HG02759 (cell line): ENCODE results near the gene SRXN1.
"Not testable (repeated sequence)": the region's sequence is repeated elsewhere in the genome, so short reads cannot be mapped to it uniquely, and the experiment has no call there.

Experiments
- ATAC-seq: cut with Tn5 transposase; IDR thresholded peaks from one replicate; pipeline ENCODE4 v1.9.1; 2021; ENCODE audit warnings: mild to moderate bottlenecking, moderate library complexity; ENCODE audit not compliant: unreplicated experiment

SRXN1 gene

DNA sequence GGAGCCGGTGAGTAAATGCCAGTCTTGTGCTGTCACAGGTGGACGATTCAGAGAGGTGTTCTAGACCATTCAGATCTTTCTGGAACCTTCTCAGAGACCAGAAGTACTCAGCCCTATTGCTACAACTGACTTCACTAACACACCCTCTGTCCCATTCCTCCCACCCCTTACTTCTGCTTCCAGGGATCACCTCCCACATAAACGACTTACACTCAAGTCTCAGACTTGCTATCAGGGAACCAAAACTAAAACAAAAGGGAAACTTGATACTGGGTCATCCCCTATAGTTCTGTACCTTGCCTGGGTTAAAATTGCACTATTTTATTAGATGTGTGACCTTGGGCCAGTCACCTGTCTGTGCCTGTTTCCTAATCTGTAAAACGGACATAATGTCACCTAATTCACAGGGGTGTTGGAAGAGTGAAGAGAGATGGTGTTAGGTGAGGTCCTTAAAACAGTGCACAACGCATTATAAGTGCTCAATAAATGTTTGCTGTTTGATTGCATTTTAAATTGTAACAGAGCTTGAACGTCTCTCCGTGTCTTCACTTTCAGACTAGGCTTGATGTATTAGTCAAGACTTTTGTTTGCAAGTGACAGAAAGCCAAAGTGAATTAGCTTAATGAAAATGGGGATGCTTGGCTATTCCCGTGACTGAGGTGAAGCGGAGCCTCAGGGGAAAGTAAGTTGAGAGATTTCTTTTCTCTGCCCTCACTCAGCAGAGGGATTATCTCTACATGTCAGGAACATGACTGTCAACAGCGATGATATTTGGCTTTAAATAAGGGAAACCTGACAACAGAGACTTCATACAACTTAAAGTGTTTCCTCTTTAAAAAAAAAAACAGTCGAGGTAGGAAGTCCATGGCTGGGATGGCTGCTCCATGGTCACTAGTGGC lies 3.0 kb upstream of the SRXN1 start:
- no peak for ATAC-seq

DNA sequence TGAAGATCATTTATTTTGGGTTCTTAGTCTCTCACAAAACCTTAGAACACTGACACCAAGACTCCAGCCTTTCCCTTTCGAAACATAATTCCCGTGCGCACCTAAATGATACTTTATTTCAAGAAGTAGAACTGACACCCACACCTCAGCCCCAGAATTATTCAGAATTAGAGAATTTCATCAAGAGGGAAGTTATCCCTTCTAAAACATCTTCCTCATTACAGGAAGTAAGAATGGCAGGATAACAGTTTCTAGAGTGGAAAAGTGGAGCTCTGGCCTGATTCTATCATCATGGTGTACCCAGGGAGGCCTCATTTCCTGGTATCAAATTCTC lies 1.4 kb upstream of the SRXN1 start:
- ATAC-seq: no peak

DNA sequence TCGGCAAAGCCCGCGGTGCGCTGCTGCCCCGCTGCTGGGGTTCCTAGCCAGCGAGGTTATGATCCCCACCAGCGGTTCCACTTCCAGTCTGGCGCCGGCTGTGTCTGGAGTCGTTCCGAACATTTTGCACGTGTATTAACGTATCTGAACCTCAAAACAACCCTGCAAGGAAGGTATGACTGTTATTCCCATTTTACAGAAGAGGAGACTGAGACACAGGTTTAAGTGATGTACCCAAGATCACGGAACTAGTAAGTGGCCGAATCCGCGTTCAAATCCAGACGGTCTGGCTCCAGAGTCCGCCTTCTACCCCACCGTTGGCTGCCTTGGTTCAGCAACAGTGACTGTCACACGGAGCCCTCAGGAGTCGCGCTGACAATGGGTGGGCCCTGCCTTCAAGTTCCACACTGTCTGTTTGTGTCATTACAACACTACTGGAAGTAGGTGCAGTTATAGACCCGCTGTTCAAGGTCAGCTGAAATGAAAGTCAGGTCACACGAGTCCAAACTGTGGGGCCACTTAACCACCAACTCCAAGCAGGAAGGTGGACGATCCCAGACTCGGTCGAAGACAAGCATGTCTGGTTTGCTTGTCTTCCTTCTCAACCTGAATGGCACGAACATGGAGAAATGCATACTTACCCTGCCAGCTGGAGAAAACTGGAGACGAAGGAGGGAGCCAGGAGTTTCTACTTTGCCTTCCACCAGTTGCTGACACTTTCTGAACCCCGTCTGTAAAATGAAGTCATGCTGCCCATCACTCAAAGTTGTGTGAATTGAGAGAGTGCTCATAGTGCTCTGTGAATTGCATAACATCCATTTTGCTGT lies 803 bp upstream of the SRXN1 start:
- ATAC-seq: no peak

DNA sequence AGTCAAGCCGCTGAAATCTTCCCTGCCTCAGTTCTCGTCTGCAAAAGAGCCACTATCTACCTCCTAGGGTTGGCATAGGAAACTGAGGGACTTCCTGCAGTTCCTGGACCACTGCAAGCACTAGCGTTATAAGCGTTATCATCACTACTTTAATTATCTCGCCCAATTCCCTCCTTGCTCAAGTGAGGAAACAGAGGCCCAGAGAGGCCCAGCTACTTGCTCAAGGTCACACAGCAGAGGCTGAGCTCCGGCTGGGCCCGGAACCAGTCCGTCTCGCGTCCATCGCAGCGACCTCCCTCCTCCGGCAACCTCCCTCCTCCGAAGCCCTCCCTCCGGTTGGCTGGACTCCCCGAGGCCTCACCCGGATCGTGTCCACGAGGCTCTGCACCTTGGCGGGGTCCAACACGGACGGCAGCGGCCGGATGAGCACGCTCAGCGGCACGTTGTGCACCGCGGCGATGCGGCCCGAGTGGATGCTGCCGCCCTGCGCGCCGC lies 338 bp downstream of the SRXN1 start:
- no peak for ATAC-seq

DNA sequence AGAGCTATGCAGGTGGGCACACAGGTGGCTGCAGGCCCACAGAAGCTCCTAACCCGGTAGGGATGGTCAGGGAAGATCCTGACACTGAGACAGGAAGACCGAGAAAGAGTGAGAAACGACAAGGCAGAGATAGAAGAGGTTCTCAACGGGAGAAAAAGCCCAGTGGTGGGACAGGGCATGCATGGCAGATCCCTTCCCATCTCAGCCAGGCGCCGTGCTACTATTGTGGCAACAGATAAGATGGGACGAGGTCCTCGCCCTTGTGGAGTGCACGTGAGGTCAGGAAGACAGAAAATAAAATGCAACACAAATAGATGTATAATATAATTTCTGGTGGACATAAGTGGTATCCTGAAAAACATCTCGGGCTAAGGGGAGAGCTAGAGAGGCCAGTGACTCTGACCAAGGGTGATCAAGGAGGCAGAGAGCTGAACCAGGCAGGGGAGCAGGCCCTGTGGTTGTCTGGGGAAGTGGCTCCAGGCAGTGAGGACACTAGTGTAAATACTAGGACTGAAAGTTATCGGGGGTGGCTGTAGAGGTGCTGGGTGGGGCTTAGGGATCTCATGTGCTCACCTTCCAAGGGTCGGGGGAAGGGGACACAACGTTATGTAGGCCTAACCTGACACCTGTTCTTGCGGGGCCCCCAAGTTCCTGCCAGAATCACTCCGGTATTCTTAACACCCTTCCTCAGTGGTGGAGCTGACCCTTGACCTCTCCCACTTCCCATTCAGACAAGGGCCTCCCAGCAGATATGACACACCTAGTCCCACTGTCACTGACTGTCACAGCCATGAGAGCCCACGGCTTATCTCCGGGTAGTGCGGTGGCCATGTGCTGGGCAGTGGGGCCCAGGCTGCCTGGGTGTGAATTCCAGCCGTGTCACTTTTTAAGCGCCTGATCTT lies 1.0 kb downstream of the SRXN1 start:
- no peak for ATAC-seq

DNA sequence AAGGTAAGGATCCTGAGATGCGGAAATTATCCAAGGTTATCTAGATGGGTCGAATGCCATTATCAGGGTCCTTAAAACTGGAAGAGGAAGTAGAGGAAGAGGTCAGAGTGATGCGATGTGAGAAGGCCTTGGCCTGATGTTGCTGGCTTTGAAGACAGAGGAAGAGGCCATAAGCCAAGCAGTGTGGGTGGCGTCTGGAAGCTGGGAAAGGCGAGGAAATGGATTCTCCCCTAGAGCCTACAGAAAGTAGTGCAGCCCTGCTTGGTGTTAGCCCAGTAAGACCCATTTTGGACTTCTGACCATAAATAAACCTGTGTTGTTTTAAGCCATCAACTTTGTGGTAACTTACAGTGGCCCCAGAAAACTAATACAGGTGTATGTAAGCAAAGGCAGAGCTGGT lies 2.0 kb downstream of the SRXN1 start:
- no peak for ATAC-seq

DNA sequence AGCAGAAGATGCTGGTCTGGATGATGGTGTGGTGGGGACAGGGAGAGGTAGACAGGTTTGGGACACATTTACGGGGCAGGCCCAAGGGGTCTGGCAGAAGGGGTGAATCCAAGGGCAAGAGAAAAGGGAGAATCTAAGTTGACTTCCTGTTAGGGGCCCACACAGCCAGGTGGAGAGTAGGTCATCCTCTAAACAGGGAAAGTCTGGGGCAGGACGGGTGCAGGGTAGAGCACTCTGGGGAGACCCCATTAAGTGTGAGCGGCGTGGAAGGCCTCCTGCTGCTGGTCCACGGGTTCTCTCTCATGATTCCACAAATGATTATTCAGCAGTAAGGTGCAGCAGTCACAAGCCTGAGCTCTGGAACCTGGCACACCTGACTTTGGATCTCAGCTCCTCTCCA lies 2.7 kb downstream of the SRXN1 start:
- no peak for ATAC-seq

DNA sequence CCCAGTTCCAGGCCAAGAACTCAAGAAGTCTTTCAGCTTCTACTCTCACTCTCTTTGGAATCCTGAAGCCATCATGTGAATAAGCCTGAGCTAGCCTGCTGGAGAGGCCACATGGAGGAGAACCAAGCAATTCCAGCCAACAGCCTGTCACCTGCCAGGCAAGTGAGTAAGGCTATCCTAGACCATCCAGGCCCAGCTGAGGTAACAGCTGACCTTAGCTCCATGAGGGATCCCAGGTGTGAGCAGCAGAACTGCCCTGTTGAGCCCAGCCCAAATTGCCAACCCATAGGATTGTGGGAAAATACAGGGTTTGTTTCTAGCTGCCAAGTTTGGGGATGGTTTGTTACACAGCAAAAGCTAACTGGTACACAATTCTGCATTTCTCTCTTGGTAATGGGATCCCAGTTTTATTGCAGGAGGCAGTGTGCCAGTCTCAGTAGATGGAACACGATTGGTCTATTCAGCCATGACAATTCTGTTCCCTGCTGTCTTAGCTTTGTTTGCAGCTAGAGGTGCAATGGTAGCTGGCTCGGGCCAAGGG lies 5.5 kb downstream of the SRXN1 start:
- ATAC-seq: no peak

DNA sequence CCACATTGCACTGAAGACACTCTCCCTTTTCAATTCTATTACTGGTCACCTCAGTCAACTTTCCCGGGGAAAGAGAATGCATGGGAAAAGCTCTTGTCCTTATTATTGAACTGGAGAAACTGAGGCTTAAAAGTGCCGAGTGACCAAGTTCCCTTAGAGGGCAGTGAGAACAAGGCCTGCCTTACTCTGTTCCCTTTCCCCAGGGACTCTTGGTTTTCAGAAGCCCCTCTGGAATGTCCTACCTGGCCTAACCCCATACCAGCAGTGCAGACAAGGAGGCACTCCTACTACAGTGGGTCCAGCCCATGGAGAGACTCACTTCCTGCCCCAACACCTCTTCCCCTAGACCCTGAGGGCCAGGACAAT lies 6.1 kb downstream of the SRXN1 start:
- no peak for ATAC-seq

DNA sequence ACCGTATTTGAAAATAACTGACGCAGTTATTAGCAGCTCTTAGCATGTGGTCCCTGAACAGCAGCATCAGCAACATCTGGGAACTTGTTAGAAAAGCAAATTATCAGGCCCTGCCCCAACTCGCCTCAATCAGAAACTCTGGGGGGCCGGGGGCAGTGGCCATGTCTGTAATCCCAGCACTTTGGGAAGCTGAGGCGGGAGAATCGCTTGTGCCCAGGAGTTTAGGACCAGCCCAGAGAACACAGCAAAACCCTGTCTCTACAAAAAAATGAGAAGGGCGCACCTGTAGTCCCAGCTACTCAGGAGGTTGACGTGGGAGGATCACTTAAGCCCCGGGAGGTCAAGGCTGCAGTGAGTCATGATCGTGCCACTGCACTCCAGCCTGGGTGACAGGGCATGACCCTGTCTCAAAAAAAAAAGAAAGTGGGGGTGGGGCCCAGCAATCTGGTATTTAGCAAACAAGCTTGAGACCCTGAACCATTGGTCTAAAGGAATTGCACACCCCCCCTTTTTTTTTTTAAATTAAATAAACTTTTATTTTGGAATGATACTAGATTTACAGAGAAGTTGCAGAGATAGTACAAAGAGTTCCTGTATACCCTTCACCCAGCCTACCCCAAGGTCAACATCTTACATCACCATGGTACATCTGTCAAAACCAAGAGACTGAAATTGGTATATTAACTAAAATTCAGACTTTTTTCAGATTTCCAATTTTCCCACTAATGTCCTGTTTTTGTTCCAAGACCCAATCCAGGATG lies 6.7 kb downstream of the SRXN1 start:
- no peak for ATAC-seq

DNA sequence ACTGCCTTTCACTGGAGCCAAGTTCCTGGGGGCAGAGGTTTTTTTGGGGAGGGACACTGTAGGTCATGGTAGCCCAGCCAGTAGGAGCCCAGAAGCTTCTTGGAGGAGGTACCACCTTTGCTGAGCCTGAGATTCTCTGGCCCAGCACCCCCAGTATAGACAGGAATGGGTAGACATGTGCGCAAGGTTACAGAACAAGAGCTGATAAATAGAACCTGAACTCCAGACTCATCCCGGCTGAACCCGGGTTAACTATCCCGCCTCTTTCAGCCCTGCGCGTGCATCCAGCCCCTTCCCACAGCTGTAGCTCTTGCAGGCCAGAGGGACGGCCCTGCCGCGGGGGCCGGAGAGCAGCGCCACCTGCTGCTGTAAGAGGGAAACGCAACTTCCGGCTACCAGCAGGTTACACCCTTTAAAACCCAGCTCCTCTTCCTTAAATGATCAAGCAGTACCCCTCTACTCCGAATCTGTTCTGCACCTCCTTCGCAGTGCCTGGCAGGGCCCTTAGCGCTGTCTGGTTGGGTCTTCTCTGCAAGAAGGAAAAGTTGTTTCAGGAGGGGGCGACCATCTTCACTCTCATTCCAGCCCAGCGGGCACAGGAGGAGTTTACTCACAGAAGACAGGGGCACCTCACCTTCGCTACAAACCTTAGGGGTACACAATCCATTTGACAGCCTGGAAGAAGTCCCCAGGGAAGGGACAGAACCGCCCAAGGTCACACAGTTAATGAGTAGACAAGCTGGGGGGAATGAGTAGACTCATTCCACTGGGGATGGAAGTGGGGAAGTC lies 7.5 kb downstream of the SRXN1 start:
- no peak for ATAC-seq

DNA sequence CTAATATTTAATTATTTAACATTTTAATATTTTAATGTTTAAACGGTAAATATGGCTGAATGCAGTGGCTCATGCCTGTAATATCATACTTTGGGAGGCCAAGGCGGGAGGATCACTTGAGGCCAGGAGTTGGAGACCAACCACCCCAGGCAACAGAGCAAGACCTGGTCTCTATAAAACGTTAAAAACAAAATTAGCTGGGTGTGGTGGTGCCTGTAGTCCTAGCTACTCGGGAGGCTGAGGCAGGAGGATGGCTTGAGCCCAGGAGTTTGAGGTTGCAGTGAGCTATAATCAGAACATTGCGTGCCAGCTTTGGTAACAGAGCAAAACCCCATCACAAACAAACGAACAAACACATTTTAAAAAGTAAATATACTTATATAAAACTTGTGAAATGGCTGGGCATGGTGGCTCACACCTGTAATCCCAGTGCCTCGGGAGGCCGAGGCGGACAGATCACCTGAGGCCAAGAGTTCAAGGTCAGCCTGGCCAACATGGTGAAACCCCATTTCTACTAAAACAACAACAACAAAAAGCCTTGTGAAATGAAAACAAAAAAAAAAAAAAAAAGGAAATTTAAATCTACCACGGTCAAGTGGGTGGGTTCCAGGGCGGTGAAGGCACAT lies 8.2 kb downstream of the SRXN1 start:
- ATAC-seq: no peak

DNA sequence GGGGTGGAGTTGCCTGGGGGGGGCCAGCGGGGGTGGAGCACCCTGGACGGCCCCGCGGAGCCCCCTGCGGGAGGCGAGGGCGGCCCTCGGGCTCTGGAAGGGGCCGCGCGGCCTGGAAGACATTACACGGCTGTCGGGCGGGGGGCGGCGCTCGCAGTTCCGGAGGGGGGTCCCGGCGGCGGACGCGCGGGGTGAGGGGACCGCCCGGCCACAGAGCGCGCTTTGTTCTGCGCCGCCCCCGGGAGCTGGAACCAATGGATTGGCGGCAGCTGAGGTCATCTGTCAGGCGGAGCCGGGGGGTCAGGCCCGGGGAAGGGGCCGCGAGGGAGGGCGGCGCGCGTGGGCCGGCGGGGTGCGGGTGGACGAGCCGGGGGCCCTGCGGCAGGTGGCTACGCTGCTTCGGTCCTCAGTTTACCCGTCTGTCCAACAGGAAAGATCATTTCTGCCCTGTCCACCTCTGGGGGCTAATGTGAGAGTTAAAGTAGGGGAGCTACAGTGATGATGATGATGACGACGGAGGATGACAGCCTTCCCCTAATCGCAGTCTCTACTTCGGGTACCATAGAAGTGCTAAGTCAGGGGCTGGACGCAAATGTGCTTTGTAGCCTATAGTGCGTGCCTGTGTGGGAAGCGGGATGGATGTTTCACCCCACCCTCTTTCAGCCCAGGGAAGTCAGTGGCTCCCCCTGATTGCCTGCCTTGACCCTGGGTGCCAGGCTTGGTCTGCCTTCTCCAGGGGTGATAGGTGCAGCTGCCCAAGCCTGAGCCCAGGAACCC lies 10.4 kb downstream of the SRXN1 start:
- ATAC-seq: no peak

DNA sequence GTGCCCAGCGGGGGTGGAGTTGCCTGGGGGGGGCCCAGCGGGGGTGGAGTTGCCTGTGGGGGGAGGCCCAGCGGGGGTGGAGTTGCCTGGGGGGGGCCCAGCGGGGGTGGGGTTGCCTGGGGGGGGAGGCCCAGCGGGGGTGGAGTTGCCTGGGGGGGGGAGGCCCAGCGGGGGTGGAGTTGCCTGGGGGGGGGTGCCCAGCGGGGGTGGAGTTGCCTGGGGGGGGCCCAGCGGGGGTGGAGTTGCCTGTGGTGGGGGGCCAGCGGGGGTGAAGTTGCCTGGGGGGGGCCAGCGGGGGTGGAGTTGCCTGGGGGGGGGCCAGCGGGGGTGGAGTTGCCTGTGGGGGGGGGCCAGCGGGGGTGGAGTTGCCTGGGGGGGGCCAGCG lies 11.0 kb downstream of the SRXN1 start:
- not testable (repeated sequence) for ATAC-seq

DNA sequence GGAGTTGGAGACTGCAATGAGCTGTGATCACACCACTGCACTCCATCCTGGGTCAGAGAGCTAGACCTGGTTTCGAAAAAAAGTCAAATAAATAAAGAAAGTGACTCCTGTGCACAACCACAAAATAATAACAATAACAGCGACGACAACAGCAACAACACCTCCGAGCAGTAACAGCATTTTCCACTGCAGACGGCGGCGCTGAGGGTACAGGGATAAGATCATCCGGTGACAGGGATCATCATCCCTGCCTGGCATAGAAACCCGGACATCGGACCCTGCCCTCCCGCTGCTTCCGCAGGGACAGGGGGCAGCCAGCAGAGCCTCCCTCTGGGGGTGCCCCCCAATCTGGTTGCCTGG lies 11.5 kb downstream of the SRXN1 start:
- no peak for ATAC-seq

DNA sequence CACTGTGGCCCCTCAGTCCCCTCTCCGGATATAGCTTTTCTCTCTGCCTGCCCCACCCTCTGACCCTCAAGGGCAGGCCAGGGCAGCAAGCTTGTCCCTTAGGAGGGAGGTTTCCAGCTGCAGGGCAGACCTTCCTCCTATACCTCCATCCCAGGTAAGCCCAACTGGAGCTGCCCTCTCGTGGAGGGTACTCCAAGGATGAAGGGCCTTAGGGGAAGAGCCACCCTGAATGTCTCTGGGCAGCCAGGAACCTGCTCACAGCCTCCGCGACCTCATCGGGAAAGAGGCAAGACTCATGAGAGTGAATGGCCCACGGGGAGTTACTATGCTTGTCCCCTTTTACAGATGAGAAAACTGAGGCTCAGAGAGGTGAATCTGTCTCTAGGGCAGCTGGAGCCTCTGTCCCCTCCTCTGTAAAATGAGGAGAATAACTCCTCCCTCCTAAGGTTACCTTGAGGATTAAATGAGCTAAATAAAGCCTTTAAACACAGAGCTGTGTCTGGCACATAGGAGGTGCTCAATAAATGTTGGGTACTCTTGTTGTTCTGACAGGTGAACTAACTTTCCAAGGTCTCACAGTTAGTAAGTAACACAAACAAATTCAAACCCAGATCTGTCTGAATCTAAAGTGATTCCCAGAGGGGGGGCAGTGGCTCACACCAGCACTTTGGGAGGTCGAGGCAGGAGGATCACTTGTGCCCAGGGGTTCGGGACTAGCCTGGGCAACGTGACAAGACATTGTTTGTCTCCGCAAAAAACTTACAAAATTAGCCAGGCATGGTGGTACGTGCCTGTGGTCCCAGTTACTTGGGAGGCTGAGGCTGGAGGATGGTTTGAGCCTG lies 12.1 kb downstream of the SRXN1 start:
- no peak for ATAC-seq

DNA sequence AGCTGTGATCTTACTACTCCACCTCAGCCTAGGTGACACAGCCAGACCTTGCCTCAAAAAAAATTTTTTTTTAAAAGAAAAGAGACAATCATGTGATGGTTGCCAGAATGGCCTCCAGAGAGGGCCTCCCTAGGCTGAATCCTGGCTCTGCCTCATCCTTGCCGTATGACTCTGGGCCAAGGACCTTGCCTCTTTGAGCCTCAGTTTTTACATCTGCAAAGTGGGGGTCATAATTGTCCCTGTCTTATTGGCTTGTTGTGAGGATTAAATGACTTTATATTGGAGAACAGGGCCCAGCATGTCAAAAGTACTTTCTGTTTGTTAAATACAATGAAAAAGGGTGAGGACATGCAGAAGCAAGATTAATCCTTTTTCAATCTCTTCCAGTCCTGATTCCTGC lies 14.4 kb downstream of the SRXN1 start:
- no peak for ATAC-seq
